Activated CD8-positive, alpha-beta memory T cell treated with anti-CD3 and anti-CD28 coated beads, Interleukin-2, amount 50 U/mL, for 1 hour (primary cell): ENCODE results near the gene DOCK9.
"Not testable (repeated sequence)": the region's sequence is repeated elsewhere in the genome, so short reads cannot be mapped to it uniquely, and the experiment has no call there.

Source experiments
- DNase-seq: peaks from one replicate; pipeline ENCODE4 v3.0.0-alpha.2; 2020; ENCODE audit errors: extremely low read depth

The DOCK9 gene

DNA sequence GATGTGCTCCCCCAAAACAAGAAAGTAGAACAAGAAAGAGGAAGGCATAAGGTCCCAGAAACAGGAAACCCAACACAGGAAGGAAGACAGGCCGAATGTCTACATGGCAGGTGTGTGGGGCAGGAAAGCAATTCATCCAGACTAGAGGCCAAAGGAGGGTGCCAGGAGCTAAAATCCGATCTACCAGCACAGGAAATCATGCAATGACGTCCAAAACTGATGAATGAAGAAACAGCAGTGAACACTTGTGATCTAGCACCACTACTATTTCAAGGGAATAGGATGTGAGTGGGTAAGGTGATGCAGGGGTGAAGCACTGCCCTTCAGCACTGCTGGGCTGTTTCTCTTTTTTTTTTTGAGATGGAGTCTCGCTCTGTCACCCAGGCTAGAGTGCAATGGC lies 59.1 kb downstream of the DOCK9 start:
- no peak for DNase-seq

DNA sequence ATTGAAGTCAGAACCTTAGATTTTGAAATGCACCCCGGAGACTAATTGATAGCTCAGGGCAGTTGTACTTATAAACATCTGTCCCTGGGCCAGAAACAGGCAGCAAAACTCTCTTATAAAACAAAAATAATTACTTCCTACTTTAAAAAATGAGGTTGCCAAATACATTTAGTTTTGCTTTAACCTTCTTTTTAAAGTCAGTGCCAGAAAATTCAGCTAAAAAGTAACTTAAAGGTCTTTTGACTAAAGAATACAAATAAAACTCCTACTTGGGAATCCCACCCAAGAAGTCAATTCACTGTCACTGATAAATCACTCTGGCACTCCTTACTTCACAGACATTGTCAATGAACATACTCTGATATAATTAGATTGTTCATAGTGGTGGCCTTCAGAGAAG lies 60.7 kb downstream of the DOCK9 start:
- no peak for DNase-seq

GRCh38 chr13:98916403-98916802 lies 61.5 kb downstream of the DOCK9 start:
- no peak for DNase-seq

DNA sequence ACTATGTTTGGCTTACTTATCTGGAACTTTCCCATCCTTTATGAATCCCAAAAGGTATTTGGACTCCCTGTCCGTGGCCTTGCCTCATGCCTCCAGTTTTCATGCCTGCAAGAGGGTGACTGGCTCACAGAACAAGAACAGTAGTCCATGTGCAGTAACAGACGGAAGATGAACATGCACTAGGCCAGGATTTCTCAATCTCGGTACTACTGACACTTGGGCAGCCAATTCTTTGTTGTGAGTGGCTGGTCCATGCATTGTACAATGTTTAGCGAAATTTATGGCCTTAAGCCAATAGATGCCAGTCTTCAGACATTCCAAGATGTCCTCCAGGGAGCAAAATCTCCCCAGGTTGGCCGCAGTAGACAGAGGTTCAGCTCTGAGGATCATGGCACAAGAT lies 61.9 kb downstream of the DOCK9 start:
- no peak for DNase-seq

- DNase-seq, result no peak
These were observed 62.3 kb downstream of the DOCK9 start for GRCh38 chr13:98915563-98915962.

GRCh38 chr13:98913741-98914140 lies 64.1 kb downstream of the DOCK9 start:
- no peak for DNase-seq

DNA sequence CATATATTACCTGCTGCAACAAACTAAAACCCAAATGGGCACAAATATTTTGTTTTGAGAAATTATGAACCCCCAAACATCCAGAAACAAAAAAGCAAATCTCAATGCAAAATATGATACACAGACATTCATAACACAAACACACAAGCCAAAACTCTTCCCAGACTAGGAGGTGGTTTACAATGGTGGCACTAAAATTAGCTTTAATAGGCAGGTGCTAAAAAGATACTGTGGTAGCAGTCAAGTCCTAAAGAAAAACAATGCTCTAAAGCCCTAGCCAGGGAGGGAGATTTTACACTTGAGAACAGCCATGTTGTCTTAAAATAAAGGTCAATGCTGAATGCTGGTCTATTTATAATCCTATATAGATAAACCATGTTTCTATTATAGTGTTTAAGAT lies 65.0 kb downstream of the DOCK9 start:
- DNase-seq, result no peak

GRCh38 chr13:98910501-98910951 lies 67.3 kb downstream of the DOCK9 start:
- DNase-seq, result peak; percentile 2

DNA sequence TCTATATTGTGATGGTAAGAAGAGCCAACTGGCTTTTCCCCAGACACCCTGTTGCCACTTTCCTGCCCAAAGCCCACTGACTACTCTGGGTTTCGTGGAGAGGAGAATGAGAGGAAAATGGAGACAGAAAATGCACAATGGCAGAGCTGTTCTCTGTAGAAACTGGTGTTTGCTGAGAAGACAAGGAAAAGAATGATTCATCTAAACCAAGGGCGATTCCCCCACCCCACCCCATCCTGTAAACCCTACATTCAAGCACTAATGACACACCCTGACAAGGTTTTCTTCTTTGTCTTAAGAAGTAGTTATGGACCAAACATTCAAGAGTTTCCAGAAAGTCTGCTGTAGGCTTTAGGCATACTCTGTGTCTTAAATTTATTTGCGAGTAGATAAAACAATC lies 68.8 kb downstream of the DOCK9 start:
- no peak for DNase-seq

- no peak for DNase-seq
These were observed 70.9 kb downstream of the DOCK9 start for GRCh38 chr13:98906746-98907502.

DNA sequence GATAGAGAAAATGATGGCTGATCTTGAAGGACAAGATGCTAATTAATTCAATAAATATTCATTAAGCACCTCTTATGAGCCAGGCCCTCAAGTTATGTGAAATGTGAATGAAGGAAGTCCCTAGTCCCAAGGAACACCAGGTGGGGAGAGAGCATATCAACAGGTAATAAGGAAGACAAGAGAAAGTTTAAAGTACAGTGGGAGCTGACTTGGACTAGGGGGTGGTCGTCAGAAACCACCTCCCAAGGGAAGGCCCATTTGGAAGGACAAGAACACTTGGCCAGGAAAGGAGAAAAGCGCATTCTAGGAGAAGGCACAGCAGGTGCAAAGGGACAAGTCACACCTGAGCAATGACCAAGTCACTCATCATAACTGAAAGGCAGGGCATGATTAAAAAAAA lies 72.7 kb downstream of the DOCK9 start:
- no peak for DNase-seq

DNA sequence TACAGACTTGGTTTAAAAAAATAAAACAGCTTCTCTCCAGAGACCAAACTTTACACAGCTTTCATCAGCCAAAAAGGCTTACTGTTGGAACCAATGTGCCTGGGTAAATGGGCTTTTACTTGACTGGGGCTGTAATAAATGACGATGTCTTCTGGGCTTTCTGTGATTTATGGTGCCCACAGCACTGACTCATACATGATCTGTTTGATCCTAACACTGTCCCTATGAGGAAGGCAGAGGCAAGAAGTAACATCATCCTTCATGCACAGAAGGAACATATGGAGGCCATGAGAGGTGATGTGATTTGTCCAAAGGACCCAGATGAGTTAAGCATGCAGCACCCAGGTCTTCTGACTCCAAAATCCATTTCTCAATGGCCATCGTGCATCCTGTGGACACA lies 77.4 kb downstream of the DOCK9 start:
- no peak for DNase-seq

DNA sequence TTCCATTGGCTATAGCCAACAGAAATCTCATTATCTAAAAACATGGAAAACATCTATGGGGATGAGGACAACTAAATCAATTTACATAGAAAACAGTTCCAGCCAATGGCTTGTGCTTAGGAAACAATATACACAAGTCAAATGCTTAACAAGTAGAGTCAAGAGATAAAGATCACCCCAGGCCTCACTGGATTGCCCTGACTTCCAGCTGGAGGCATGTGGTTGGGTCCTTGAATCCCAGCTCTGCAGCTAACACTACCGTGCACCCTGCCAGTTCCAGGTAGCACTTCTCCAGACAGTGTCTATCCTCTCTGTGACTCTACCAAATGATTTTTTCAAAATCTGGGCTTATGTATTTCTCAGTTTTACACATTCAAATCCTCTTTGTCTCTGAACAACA lies 80.2 kb downstream of the DOCK9 start:
- no peak for DNase-seq

- no peak for DNase-seq
These were observed 81.1 kb downstream of the DOCK9 start for GRCh38 chr13:98896868-98897144.

- no peak for DNase-seq
These were observed 81.6 kb downstream of the DOCK9 start for GRCh38 chr13:98896083-98896867.

- DNase-seq, result not testable (repeated sequence)
These were observed 83.0 kb downstream of the DOCK9 start for GRCh38 chr13:98894814-98895213.

DNA sequence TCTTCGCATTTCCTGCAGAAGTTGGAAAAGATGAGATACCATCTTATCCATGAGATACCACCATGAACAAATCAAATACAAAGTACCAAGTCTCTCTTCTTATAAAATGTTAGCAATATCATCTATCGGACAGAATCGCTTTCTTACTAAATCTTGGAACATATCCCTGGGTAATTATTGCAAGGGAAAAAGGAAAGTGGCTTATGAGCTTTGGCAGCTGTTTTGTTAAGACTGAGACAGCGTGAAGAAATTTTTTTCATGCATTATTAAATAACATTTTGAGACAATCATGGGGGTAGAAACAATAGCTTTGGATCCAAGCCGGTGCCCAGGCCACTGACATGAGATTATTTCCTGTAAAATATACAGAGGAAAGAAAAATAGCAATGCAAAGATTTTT lies 84.5 kb downstream of the DOCK9 start:
- no peak for DNase-seq

DNA sequence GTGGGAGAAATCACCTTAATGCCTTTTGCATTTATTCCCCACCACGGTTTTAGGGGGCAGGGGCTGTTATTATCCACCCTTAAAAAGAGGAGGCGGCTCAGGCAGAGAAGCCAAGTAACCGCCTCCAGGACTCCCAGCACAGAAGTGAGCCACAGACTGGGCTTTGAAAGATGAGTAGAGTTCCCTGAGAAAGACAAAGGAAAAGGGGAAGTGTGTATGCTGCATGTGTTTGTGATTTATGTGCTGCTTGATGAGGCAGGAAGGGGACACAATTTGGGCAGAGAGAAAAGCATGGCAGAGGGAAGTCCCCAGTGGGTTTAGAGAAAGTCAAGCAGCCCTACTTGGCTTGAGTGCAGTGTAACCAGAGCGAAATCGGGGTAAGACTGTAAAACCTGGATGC lies 85.0 kb downstream of the DOCK9 start:
- DNase-seq, result no peak

DNA sequence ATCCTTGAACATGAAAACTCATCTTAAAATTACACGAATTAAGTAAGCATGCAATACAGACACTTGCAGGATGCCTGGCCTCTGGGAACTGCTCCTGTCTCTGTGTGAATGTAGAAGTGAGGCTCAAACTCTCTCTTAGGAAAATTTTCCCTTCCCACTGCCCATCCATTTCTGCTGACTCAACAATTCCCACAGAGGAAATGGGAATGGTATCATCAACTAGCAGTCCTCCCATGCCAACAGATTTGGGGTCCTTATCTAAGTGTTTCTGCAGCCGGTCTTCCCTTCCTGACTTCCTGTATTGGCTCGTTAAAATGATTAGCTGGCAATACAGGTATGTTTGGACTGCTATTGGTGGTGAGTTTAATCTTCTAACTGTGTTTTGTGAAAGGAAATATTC lies 85.8 kb downstream of the DOCK9 start:
- DNase-seq, result no peak

GRCh38 chr13:98890925-98891324 lies 86.9 kb downstream of the DOCK9 start:
- DNase-seq, result no peak

GRCh38 chr13:98890186-98890585 lies 87.7 kb downstream of the DOCK9 start:
- DNase-seq, result no peak

- DNase-seq, result no peak
These were observed 88.3 kb downstream of the DOCK9 start for GRCh38 chr13:98889419-98890085.

DNA sequence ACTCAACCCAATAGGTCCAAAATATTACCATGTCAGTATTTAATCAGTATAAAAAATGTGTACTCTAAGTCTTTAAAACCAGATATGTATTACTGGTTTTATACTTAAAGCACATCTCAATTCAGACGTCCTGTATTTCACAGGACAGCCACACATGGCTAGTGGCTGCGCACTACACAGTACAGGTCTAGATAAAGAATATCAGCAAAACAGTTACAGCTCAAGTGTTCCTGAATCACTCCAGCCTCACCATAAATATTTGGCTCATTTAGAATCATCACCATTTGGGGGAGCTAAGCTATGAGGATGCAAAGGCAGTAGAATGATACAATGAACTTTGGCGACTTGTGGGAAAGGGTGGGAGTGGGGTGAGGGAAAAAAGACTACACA lies 89.0 kb downstream of the DOCK9 start:
- DNase-seq, result no peak
